GF-D8 (cell line): ENCODE data around the gene FAAP20.
"Not testable (repeated sequence)": the region's sequence is repeated elsewhere in the genome, so short reads cannot be mapped to it uniquely, and the experiment has no call there.

Experiments
- DNase-seq: peaks from one replicate; lab custom pipeline; 2025; lab: John Stamatoyannopoulos, UW

Gene FAAP20

DNA sequence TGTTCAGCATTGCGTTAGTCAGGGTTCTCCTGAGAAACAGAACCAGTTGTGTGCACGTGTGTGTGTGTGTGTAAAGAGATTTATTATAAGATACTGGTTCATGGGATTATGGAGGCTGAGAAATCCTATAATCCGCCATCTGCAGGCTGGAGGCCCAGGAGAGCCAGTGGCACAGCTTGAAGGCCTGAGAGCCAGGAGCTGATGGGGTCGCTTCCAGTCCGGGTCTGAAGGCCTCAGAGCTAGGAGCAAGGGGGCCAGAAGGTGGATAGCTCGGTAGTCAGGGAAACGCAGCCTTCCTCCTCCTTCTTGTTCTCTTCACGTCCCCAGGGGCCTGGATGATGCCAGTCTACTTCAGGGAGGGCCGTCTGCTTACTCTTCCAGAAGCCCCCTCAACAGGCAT is 37.7 kb downstream of the FAAP20 start:
- no peak for DNase-seq

DNA sequence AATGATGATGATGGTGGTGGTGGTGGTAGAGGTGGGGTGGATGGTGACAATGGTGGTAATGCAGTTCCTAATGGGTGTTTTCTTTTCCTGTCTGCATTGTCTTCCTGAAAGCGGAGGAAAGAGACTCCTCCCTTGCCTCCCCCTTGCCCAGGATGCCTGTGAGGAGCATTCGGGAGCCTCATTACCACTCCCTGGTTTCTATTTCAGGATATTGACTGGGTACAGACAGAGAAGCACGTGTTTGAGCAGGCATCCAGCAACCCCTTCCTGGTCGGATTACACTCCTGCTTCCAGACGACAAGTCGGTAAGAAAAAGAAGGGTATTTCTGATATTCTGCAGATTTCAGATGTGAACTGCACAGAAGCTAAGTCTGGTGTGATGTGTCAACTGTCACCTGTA is 38.8 kb downstream of the FAAP20 start:
- no peak for DNase-seq

GRCh38 chr1:2155147-2155598 is 39.4 kb downstream of the FAAP20 start:
- no peak for DNase-seq

DNA sequence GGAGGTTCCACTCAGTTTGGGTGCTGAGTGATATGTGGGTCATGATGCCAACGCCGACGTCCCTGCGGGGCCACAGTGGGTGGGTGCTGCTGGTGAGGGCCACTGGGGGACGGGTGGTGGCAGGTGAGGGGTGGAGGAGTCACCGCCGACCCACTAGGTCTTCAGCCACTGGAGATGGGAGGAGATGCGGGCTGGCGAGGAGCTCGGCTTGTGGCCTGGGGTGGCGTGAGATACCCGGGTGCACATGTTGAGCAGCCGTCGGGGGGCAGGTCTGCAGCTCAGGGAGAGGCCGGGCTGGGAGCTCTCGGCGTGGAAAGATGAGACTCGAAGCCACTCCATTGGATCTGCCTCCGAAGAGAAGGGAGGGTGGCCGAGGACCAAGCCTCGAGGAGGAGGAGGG is 40.5 kb downstream of the FAAP20 start:
- DNase-seq, result no peak

- DNase-seq, result no peak
Observed at GRCh38 chr1:2152954-2153353, 41.6 kb downstream of the FAAP20 start.

DNA sequence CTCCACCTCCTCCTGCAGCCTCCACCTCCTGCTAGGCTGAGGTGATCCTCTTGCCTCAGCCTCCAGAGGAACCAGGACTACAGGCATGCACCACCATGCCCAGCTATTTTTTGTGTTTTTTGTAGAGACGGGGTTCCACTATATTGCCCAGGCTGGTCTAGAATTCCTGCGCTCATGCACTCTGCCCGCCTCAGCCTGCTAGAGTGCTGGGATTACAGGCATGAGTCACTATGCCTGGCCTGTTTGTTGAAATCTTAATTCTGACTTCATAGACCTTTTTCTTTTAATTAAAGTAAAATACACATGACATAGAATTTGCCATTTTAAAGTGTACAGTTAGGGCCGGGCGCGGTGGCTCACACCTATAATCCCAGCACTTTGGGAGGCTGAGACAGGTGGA is 42.7 kb downstream of the FAAP20 start:
- no peak for DNase-seq

- peak; percentile 97 for DNase-seq
Observed at GRCh38 chr1:2151252-2151651, 43.3 kb downstream of the FAAP20 start.

DNA sequence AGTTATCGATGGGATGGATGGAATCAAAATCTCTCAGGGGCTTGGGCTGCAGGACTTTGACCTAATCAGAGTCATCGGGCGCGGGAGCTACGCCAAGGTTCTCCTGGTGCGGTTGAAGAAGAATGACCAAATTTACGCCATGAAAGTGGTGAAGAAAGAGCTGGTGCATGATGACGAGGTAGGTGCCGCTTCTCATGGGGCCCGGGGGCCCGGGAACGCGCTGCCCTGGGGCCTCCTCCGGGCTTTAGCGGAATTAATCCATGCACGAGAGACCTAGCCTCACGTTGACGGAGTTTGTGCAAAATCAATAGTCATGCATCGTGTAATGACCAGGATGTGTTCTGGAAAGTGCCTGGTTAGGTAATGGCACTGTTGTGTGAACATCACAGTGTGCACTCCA is 43.8 kb downstream of the FAAP20 start:
- DNase-seq, result peak; percentile 85

DNA sequence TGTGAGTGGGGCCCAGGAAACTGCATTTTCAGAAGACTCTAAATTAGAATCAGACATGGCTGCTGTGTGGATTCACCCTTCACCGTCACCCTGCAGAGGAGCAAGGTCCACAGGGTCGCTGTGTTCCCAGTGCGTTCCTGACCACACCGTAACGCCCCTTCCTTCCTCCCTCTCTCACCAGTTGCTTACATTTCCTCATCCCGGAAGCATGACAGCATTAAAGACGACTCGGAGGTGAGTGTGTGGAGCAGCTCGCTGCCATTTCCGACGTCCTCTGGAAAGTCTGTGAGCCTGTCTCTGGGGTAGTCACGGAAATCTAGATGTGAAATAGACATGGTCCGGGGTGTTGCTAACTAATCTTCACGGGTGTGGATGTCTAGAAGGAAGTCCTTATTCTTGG is 45.9 kb downstream of the FAAP20 start:
- peak; percentile 97 for DNase-seq

DNA sequence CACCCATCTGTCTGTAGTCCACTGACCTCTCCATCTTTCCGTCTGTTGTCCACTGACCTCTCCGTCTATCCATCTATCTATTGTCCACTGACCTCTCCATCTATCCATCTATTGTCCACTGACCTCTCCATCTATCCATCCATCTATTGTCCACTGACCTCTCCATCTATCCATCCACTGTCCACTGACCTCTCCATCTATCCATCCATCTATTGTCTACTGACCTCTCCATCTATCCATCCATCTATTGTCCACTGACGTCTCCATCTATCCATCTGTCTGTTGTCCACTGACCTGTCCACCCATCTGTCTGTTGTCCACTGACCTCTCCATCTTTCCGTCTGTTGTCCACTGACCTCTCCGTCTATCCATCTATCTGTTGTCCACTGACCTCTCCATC is 46.7 kb downstream of the FAAP20 start:
- DNase-seq, result not testable (repeated sequence)

- DNase-seq, result no peak
Observed at GRCh38 chr1:2146836-2147517, 47.6 kb downstream of the FAAP20 start.

- DNase-seq, result peak; percentile 58
Observed at GRCh38 chr1:2145946-2146835, 48.4 kb downstream of the FAAP20 start.

DNA sequence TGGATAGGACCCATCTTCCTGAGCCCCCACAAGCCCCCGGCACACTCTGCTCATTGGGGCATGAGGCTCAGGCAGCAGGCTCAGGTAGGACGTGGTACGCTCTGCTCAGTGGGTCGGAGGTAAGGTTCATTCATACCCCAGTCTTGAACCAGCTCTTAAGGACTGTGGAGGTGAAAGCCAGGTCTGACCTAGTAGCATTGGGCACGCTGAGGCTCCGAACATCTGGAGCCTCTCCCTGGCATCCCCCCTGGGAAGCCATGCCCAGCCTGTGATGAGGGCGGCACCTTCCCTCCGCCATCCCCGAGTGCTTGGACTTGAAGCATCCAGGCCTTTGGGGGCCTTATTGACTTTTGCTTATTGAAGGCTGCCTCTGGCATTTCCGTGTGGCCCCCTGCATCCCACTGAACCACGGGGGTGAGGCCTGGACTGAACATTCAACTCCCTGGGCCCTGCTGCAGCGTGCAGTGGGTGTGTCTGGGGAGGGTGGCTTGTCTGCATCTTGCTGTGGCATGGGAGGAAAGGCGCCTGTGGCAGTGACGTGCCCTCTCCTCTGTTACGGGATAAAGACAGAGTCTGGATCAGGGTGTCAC is 50.0 kb downstream of the FAAP20 start:
- DNase-seq, result no peak

GRCh38 chr1:2143814-2144500 is 50.6 kb downstream of the FAAP20 start:
- no peak for DNase-seq

GRCh38 chr1:2141025-2141424 is 53.5 kb downstream of the FAAP20 start:
- DNase-seq, result no peak
